GM12865 (cell line): ENCODE results near the gene DUOX2.
"Not testable (repeated sequence)": the region's sequence is repeated elsewhere in the genome, so short reads cannot be mapped to it uniquely, and the experiment has no call there.

Experiments
- DNase-seq: peaks from one replicate; pipeline ENCODE4 v3.0.0; 2010; ENCODE audit warnings: low read depth
- H3K4me3 ChIP-seq: 2 replicates; pipeline ENCODE4 v1.5.1; 2011; ENCODE audit warnings: mild to moderate bottlenecking, low read depth, low read length, control low read depth
- TF ChIP-seq, protein P1 (sequence below): IDR thresholded peaks from 2 replicates; pipeline ENCODE4 v1.5.1; 2011; ENCODE audit warnings: low read length, control low read depth, low read depth, inconsistent platforms; ENCODE audit not compliant: insufficient read depth; ENCODE audit errors: missing control alignments

Gene DUOX2

DNA sequence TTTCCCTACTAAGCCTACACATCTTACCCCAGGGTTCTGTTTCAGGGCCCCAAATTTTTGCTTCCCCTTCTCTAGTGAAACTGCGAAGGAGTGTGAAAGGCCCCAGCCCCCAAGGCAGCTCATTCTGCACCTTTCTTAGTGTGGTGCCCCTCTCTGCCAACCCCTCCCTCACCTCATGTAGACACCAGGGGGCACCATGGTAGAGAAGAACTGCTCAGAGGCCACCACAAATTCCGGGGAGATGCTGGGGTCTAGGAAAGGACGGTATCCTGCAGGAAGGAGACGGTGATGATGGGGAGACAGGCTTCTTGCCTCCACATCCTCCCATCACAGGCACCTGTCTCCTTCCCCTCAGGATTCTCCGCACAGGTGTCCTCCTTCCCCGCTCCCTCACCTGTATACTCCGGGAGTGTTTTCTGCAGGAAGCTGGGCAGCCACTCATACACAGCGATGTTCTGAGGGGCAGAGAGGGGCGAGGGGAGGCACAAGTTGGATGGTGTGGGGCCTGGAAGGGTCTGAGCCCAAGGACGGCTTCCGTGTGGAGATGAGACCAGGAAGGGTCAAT lies 3.6 kb downstream of the DUOX2 start:
- no peak overlapping the region for H3K4me3 ChIP-seq
- DNase-seq: no peak
- TF ChIP-seq, protein P1, sequence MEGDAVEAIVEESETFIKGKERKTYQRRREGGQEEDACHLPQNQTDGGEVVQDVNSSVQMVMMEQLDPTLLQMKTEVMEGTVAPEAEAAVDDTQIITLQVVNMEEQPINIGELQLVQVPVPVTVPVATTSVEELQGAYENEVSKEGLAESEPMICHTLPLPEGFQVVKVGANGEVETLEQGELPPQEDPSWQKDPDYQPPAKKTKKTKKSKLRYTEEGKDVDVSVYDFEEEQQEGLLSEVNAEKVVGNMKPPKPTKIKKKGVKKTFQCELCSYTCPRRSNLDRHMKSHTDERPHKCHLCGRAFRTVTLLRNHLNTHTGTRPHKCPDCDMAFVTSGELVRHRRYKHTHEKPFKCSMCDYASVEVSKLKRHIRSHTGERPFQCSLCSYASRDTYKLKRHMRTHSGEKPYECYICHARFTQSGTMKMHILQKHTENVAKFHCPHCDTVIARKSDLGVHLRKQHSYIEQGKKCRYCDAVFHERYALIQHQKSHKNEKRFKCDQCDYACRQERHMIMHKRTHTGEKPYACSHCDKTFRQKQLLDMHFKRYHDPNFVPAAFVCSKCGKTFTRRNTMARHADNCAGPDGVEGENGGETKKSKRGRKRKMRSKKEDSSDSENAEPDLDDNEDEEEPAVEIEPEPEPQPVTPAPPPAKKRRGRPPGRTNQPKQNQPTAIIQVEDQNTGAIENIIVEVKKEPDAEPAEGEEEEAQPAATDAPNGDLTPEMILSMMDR: peak; percentile 2

GRCh38 chr15:45107941-45108630 lies 5.9 kb downstream of the DUOX2 start:
- TF ChIP-seq, protein P1: no peak
- H3K4me3 ChIP-seq: no peak overlapping the region
- no peak for DNase-seq

DNA sequence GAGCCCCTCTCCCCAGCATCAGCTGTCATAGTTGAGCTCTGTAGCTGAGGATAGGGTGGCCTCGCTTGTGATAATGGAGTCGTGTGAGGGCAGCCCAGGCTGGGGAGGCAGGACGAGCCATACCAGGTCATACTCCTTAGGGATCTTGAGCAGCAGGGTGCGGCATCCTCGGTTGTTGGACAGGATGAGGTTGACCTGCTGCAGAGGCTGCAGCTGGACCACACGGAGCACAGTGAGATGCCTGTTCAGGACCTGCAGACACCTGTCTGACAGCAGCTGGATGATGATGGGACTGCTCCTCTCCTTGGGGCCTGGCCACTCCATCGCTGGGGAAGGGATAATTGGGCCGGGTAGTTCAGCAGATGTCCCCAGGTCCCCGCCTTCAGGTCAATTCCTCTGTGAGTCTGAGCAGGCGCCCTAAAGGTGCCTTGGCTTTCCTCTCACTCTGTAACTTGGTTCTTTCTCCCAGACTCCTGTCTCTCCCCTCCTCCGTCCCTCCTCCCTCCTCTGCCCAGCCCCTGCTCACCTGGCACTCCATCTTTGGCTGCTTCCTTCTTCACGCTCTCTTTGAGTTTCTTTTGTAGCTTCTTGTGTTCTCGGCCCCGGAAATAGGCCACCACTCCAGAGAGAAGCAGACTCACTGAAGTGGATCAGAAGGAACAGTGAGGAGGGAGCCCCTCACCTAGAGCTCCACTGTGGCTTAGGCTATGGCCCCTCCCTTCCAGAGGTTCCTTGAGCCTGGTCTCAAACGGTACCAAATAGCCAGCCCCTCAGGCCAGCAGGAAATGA lies 7.8 kb downstream of the DUOX2 start:
- no peak for DNase-seq
- TF ChIP-seq, protein P1: no peak
- no peak overlapping the region for H3K4me3 ChIP-seq

DNA sequence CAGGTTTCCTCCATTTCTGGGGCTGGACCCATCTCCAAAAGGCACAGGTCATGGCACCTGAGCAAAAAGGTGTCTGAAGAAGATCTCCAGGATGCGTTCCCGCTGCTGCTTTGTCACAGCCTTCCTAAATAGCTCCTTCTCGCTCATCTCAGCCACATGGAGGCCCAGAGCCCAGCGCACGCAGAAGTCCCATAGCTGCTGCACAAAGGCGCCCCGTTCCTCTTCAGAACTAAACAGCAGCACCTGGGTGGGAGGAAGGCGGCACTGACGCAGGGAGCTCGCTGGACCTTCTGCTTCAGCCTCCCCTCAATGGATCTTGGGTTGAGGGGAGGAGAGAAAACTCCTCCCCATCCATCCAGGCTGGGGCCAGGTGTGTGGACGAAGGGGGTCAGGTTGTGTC lies 8.4 kb downstream of the DUOX2 start:
- no peak for DNase-seq
- TF ChIP-seq, protein P1: no peak
- no peak overlapping the region for H3K4me3 ChIP-seq

GRCh38 chr15:45104170-45104569 lies 9.8 kb downstream of the DUOX2 start:
- not testable (repeated sequence) for H3K4me3 ChIP-seq, DNase-seq

GRCh38 chr15:45102226-45102625 lies 11.7 kb downstream of the DUOX2 start:
- DNase-seq: no peak
- TF ChIP-seq, protein P1: no peak
- H3K4me3 ChIP-seq: no peak overlapping the region

GRCh38 chr15:45101749-45102148 lies 12.2 kb downstream of the DUOX2 start:
- H3K4me3 ChIP-seq: no peak overlapping the region
- DNase-seq: no peak
- TF ChIP-seq, protein P1: no peak
